Measurements from ENCODE around the gene EVA1C.
"Not testable (repeated sequence)": the region's sequence is repeated elsewhere in the genome, so short reads cannot be mapped to it uniquely, and the experiment has no call there.

The EVA1C gene

GRCh38 chr21:32534113-32534512, 121.6 kb downstream of the EVA1C start:
- DNase-seq: no peak

GRCh38 chr21:32535612-32536011, 123.1 kb downstream of the EVA1C start:
- no peak for DNase-seq

GRCh38 chr21:32537569-32537881, 125.0 kb downstream of the EVA1C start:
- no peak for DNase-seq

- DNase-seq: no peak
These were observed 125.8 kb downstream of the EVA1C start for GRCh38 chr21:32538147-32538792.

- no peak for DNase-seq
These were observed 126.9 kb downstream of the EVA1C start for GRCh38 chr21:32539378-32539777.

- not testable (repeated sequence) for DNase-seq
These were observed 130.6 kb downstream of the EVA1C start for GRCh38 chr21:32543056-32543455.

GRCh38 chr21:32543975-32544374, 131.5 kb downstream of the EVA1C start:
- DNase-seq: no peak

GRCh38 chr21:32544697-32545096, 132.2 kb downstream of the EVA1C start:
- no peak for DNase-seq

- DNase-seq: no peak
These were observed 133.5 kb downstream of the EVA1C start for GRCh38 chr21:32545948-32546441.

GRCh38 chr21:32547018-32547417, 134.5 kb downstream of the EVA1C start:
- no peak for DNase-seq

GRCh38 chr21:32548978-32549377, 136.5 kb downstream of the EVA1C start:
- no peak for DNase-seq

GRCh38 chr21:32549440-32549839, 136.9 kb downstream of the EVA1C start:
- no peak for DNase-seq

GRCh38 chr21:32549886-32550285, 137.4 kb downstream of the EVA1C start:
- no peak for DNase-seq

- DNase-seq: no peak
These were observed 142.5 kb downstream of the EVA1C start for GRCh38 chr21:32554832-32555638.

- DNase-seq: no peak
These were observed 145.6 kb downstream of the EVA1C start for GRCh38 chr21:32558106-32558505.

GRCh38 chr21:32559006-32559610, 146.6 kb downstream of the EVA1C start:
- no peak for DNase-seq

GRCh38 chr21:32560896-32561295, 148.4 kb downstream of the EVA1C start:
- no peak for DNase-seq

GRCh38 chr21:32561476-32561875, 149.0 kb downstream of the EVA1C start:
- not testable (repeated sequence) for DNase-seq

- no peak for DNase-seq
These were observed 149.9 kb downstream of the EVA1C start for GRCh38 chr21:32562426-32562825.

- DNase-seq: no peak
These were observed 150.4 kb downstream of the EVA1C start for GRCh38 chr21:32562915-32563314.

Data from NCI-H526 treated with DMSO at 0.1 percent for 48 hours (cell line).